Neutrophil (primary cell): Measurements from ENCODE around the gene TNFRSF19.

Experiments
- H3K27ac ChIP-seq: fragments of 200-600 bp; sonication (generic); 2 replicates; pipeline ENCODE4 v1.5.1; 2016; ENCODE audit warnings: mild to moderate bottlenecking, moderate library complexity
- H3K27me3 ChIP-seq: fragments of 200-600 bp; sonication (generic); 2 replicates; pipeline ENCODE4 v1.6.0; 2016; ENCODE audit warnings: mild to moderate bottlenecking
- H3K36me3 ChIP-seq: fragments of 200-600 bp; sonication (generic); 2 replicates; pipeline ENCODE4 v1.5.1; 2017
- H3K4me1 ChIP-seq, 2 experiments: fragments of 200-600 bp in 1 of 2; sonication (generic) in 1 of 2; 1 replicate in 1 of 2; 2 replicates in 1 of 2; pipeline versions ENCODE4 v1.5.1 to v1.6.1; 2013 to 2016; ENCODE audit warnings: low read depth in 1 of 2, low read length in 1 of 2, mild to moderate bottlenecking in 1 of 2, moderate library complexity in 1 of 2; ENCODE audit not compliant: control insufficient read depth in 1 of 2, insufficient read depth in 1 of 2
- H3K4me3 ChIP-seq, 2 experiments: fragments of 200-600 bp in 1 of 2; sonication (generic) in 1 of 2; 1 replicate in 1 of 2; 2 replicates in 1 of 2; pipeline ENCODE4 v1.5.1; 2013 to 2016; ENCODE audit warnings: low read depth in 1 of 2, low read length in 1 of 2, mild to moderate bottlenecking in 1 of 2, moderate library complexity in 1 of 2
- H3K9me3 ChIP-seq: fragments of 200-600 bp; sonication (generic); 2 replicates; pipeline ENCODE4 v1.5.1; 2016
- TF ChIP-seq, protein P1 (sequence below): fragments of 200-600 bp; sonication (generic); IDR thresholded peaks from 2 replicates; pipeline ENCODE4 v1.5.1; 2016; ENCODE audit warnings: antibody characterized with exemption

Gene TNFRSF19

GRCh38 chr13:23558675-23559536 is 11.3 kb upstream of the TNFRSF19 start:
- Histone ChIP-seq H3K4me3 (no peak overlapping the region), H3K27ac (no peak overlapping the region), H3K36me3 (no peaks in the 10 kb centered on the region), H3K4me1 (peaks cover 9 to 10% of the 10 kb centered on the region in 2 experiments), H3K9me3 (no peaks in the 10 kb centered on the region), H3K27me3 (no peaks in the 10 kb centered on the region)
- TF ChIP-seq, protein P1, sequence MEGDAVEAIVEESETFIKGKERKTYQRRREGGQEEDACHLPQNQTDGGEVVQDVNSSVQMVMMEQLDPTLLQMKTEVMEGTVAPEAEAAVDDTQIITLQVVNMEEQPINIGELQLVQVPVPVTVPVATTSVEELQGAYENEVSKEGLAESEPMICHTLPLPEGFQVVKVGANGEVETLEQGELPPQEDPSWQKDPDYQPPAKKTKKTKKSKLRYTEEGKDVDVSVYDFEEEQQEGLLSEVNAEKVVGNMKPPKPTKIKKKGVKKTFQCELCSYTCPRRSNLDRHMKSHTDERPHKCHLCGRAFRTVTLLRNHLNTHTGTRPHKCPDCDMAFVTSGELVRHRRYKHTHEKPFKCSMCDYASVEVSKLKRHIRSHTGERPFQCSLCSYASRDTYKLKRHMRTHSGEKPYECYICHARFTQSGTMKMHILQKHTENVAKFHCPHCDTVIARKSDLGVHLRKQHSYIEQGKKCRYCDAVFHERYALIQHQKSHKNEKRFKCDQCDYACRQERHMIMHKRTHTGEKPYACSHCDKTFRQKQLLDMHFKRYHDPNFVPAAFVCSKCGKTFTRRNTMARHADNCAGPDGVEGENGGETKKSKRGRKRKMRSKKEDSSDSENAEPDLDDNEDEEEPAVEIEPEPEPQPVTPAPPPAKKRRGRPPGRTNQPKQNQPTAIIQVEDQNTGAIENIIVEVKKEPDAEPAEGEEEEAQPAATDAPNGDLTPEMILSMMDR = no peak

DNA sequence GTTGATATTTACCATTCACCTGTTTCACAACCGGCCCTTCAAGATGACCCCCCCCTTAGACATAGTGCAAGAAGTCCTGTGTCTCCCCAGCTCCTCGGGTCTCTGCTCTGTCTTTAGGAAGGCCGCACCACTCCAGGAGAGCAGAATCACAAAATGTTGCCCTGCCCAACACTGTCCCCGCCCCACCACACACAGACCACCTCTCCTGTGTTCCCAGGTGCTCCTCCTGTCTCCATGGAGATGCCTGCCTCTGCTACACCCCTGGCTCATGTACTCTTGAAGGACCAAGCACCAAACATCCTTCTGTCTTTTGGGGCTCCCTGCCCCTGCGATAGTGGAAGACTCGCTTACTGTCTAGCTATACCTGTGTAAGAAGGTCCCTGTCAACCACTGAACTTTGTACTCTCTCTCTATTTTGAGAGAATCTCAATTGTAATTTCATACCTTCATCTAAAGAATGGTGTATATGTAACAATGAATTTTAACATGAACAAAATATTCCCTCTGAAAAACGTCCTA is 9.6 kb upstream of the TNFRSF19 start:
- TF ChIP-seq, protein P1 = no peak
- Histone ChIP-seq H3K27ac (no peak overlapping the region), H3K9me3 (no peaks in the 10 kb centered on the region)

DNA sequence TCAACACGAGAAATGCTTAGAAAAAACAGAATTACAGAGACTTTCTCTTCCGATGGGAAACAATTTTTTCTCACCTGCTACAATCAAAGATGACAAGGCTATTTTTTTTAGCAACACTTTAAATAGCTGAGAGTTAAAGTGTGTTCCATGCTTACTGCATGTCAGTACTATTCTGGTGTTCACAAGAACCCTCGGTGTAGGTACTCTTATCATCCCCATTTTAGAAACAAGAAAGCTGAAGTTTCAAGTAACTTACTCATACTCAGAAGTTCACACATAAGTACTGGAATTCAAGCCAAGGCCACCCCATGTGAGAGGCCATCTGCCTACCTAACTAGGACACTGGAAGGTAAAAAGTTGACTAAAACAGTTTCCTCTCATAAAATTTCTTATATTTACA is 9.0 kb upstream of the TNFRSF19 start:
- no peaks in the 10 kb centered on the region for H3K27me3 ChIP-seq
- no peak overlapping the region for H3K4me3 ChIP-seq
- TF ChIP-seq, protein P1 = no peak
- no peaks in the 10 kb centered on the region for H3K9me3 ChIP-seq
- H3K36me3 ChIP-seq = no peaks in the 10 kb centered on the region
- H3K4me1 ChIP-seq = peaks cover 9 to 10% of the 10 kb centered on the region in 2 experiments
- H3K27ac ChIP-seq = no peak overlapping the region

More for the DNA sequence above, 9.6 kb upstream of the TNFRSF19 start:
- no peaks in the 10 kb centered on the region for H3K36me3 ChIP-seq
- H3K27me3 ChIP-seq = no peaks in the 10 kb centered on the region
- no peak overlapping the region for H3K4me3 ChIP-seq
- peaks cover 9 to 10% of the 10 kb centered on the region in 2 experiments for H3K4me1 ChIP-seq

- Histone ChIP-seq H3K9me3 (no peaks in the 10 kb centered on the region), H3K4me1 (peaks cover 9% of the 10 kb centered on the region in 2 experiments)
Measured at GRCh38 chr13:23563085-23563845, 6.9 kb upstream of the TNFRSF19 start.

GRCh38 chr13:23567906-23568460 is 2.2 kb upstream of the TNFRSF19 start:
- no peaks in the 10 kb centered on the region for H3K9me3 ChIP-seq
- no peaks in the 10 kb centered on the region for H3K36me3 ChIP-seq
- H3K4me1 ChIP-seq = no peaks in the 10 kb centered on the region
- TF ChIP-seq, protein P1 = no peak
- H3K27me3 ChIP-seq = peaks cover 44% of the 10 kb centered on the region
- H3K4me3 ChIP-seq = no peak overlapping the region
- no peak overlapping the region for H3K27ac ChIP-seq

More at GRCh38 chr13:23563085-23563845, 6.9 kb upstream of the TNFRSF19 start:
- H3K36me3 ChIP-seq = no peaks in the 10 kb centered on the region
- no peak overlapping the region for H3K4me3 ChIP-seq
- no peak overlapping the region for H3K27ac ChIP-seq
- TF ChIP-seq, protein P1 = no peak
- H3K27me3 ChIP-seq = no peaks in the 10 kb centered on the region
